Measurements from ENCODE around the gene DLG1. TPM values are rescaled to one million over a fixed set of nuclear protein-coding genes. Genes with fewer than 3 reads are reported as not detected.

The DLG1 gene
- total and polyA plus RNA-seq, 2 donors (not counting 1 experiment from before 2014, with no cell fraction given) = 47.7 to 53.0 TPM

DNA sequence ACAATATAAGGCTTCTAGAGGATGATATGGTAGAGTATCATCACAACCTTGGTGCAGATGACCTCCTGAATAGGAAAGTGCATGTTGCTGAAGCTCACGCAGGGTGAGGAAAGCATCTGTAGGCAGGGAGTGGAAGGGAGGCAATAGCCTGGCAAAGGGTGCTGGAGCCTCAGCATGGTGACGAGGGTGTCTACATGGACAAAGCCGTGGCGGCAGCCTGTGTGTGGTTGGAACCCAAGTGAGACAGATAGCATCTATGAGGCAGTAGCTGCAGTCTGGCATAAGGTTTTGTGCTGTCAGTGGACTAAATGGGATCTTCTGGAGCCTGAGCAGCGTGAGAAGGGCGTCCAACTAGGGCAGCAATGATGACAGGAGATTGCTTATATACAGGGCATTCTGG, 132.5 kb downstream of the DLG1 start:
- TF ChIP-seq EZH2 (IDR thresholded peaks at IDR 0.05; ENCODE audit: low read length, missing control alignments) (no peak), CTCF (conservative IDR thresholded peaks at IDR 0.05 in 1 of 2, IDR thresholded peaks at IDR 0.05 in 1 of 2; ENCODE audit: low read depth in 1 of 2, low read length in 2 of 2) (no peak)
- Histone ChIP-seq H3K79me2 (ENCODE audit: control insufficient read depth, insufficient read depth, low read length) (peaks cover 4% of the 10 kb centered on the region), H3K9ac (ENCODE audit: insufficient read depth, low read length) (no peak overlapping the region), H3K9me3 (ENCODE audit: control insufficient read depth, insufficient read depth, low read depth, low read length) (no peaks in the 10 kb centered on the region), H3K4me2 (ENCODE audit: extremely low read depth, insufficient read depth, low read length) (no peak overlapping the region), H3K27me3 (ENCODE audit: control insufficient read depth, insufficient read depth, low read length) (no peaks in the 10 kb centered on the region), H2AFZ (ENCODE audit: low read length) (no peak overlapping the region), H3K4me1 (ENCODE audit: control insufficient read depth, extremely low read depth, insufficient read depth, low read length) (no peaks in the 10 kb centered on the region), H4K20me1 (ENCODE audit: control insufficient read depth, extremely low read depth, insufficient read depth, low read length) (no peaks in the 10 kb centered on the region), H3K36me3 (ENCODE audit: control insufficient read depth, insufficient read depth, low read length) (no peaks in the 10 kb centered on the region), H3K4me3 (replicated peaks in 1 of 4; ENCODE audit: control extremely low read depth in 1 of 4, insufficient read depth in 1 of 4, low read depth in 3 of 4, low read length in 4 of 4) (no peak overlapping the region), H3K27ac (ENCODE audit: insufficient read depth, low read length) (no peak overlapping the region)
- DNase-seq (ENCODE audit: low read depth in 2 of 2) = no peak

GRCh38 chr3:197155046-197155445, 143.4 kb downstream of the DLG1 start:
- Histone ChIP-seq H4K20me1 (ENCODE audit: control insufficient read depth, extremely low read depth, insufficient read depth, low read length) (no peaks in the 10 kb centered on the region), H2AFZ (ENCODE audit: low read length) (no peak overlapping the region), H3K36me3 (ENCODE audit: control insufficient read depth, insufficient read depth, low read length) (no peaks in the 10 kb centered on the region), H3K27me3 (ENCODE audit: control insufficient read depth, insufficient read depth, low read length) (no peaks in the 10 kb centered on the region), H3K27ac (ENCODE audit: insufficient read depth, low read length) (no peak overlapping the region), H3K4me1 (ENCODE audit: control insufficient read depth, extremely low read depth, insufficient read depth, low read length) (peaks cover 2% of the 10 kb centered on the region), H3K9me3 (ENCODE audit: control insufficient read depth, insufficient read depth, low read depth, low read length) (no peaks in the 10 kb centered on the region), H3K4me3 (replicated peaks in 1 of 4; ENCODE audit: control extremely low read depth in 1 of 4, insufficient read depth in 1 of 4, low read depth in 3 of 4, low read length in 4 of 4) (no peak overlapping the region), H3K79me2 (ENCODE audit: control insufficient read depth, insufficient read depth, low read length) (peaks cover 5% of the 10 kb centered on the region), H3K4me2 (ENCODE audit: extremely low read depth, insufficient read depth, low read length) (no peak overlapping the region), H3K9ac (ENCODE audit: insufficient read depth, low read length) (no peak overlapping the region)
- peak in 1 of 2 donors; percentile 22 for DNase-seq (ENCODE audit: low read depth in 2 of 2)
- TF ChIP-seq CTCF (conservative IDR thresholded peaks at IDR 0.05 in 1 of 2, IDR thresholded peaks at IDR 0.05 in 1 of 2; ENCODE audit: low read depth in 1 of 2, low read length in 2 of 2) (no peak), EZH2 (IDR thresholded peaks at IDR 0.05; ENCODE audit: low read length, missing control alignments) (no peak)

DNA sequence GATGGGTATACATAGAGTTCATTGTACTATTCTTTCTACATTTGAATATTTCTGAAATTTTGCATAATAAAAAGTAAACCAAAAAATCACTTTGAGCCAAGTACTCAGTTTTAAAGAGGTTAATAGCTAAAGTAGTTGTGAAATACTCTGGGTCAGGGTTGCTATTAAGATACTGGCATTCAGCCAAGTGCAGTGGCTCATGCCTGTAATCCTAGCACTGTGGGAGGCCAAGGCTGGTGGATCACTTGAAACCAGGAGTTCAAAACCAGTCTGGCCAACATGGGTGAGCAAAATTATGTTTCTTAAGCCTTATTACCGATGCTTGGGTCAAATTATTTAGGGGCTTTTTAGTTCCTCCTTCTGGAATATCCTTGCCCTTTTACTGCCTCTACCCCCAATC, 146.8 kb downstream of the DLG1 start:
- Histone ChIP-seq H3K9me3 (ENCODE audit: control insufficient read depth, insufficient read depth, low read depth, low read length) (no peaks in the 10 kb centered on the region), H3K4me2 (ENCODE audit: extremely low read depth, insufficient read depth, low read length) (no peak overlapping the region), H3K4me1 (ENCODE audit: control insufficient read depth, extremely low read depth, insufficient read depth, low read length) (peaks cover 2% of the 10 kb centered on the region), H2AFZ (ENCODE audit: low read length) (no peak overlapping the region), H3K27me3 (ENCODE audit: control insufficient read depth, insufficient read depth, low read length) (no peaks in the 10 kb centered on the region), H3K9ac (ENCODE audit: insufficient read depth, low read length) (no peak overlapping the region), H3K36me3 (ENCODE audit: control insufficient read depth, insufficient read depth, low read length) (no peaks in the 10 kb centered on the region), H3K4me3 (replicated peaks in 1 of 4; ENCODE audit: control extremely low read depth in 1 of 4, insufficient read depth in 1 of 4, low read depth in 3 of 4, low read length in 4 of 4) (no peak overlapping the region), H3K27ac (ENCODE audit: insufficient read depth, low read length) (no peak overlapping the region), H4K20me1 (ENCODE audit: control insufficient read depth, extremely low read depth, insufficient read depth, low read length) (no peaks in the 10 kb centered on the region), H3K79me2 (ENCODE audit: control insufficient read depth, insufficient read depth, low read length) (peaks cover 2% of the 10 kb centered on the region)
- DNase-seq (ENCODE audit: low read depth in 2 of 2) = peak; percentile 52 to 88
- TF ChIP-seq CTCF (conservative IDR thresholded peaks at IDR 0.05 in 1 of 2, IDR thresholded peaks at IDR 0.05 in 1 of 2; ENCODE audit: low read depth in 1 of 2, low read length in 2 of 2) (no peak), EZH2 (IDR thresholded peaks at IDR 0.05; ENCODE audit: low read length, missing control alignments) (no peak)

All from fibroblast of lung (primary cell).